ENCODE data around the gene MVP. TPM values are rescaled to one million over a fixed set of nuclear protein-coding genes. Genes with fewer than 3 reads are reported as not detected.
A peak's percentile ranks its signal among the peaks of the same experiment; 100 is the strongest.
"Not testable (repeated sequence)": the region's sequence is repeated elsewhere in the genome, so short reads cannot be mapped to it uniquely, and the experiment has no call there.

MVP gene
- total RNA-seq, 2 experiments from 2014 or later: 6.3 to 6.8 TPM

DNA sequence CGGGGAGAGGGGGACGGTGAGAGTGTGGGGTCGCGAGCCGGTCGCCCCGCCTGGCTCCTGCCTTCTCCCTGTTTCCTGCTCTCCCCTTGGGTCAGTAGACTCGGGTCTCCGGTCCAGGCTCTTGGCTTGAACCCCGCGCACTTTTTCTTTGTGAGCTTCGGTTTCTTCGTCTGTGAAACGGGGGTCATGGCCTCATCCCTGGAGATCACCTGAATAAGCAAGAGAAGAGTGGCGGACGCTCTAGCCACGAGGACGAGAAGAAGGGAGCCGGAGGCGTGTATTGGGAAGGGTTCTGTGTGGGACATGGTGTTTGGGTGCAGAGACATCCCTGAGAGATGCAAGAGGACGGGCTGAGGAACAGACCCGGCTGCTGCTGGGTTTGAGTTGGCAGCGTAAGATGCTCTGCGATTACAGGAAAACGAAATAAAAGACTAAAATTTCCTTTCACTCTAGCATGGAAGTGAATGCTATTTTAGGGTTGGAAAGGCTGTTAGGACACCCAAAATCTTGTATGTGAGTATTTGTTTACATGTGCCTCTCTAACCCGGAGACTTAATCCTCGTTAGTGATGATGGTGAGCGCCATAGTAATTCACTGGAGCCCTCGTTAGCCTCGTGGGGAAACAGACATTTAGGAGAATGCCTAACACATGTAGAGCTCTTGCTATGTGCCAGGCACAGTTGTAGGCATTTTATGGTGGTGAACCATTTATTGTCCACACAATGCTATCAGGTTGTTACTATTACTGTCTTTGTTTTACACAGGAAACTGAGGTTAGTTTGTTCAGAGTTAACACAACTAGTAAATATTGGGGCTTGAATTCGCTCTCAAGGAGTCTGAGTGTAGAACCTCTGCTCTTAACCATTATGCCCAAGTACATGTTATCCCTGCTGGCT is 29.1 kb upstream of the MVP start:
- Histone ChIP-seq H3K36me3 (ENCODE audit: insufficient read depth, low read length) (peaks cover 53% of the 10 kb centered on the region), H3K4me2 (ENCODE audit: low read length) (peak overlapping the region; percentile 89), H3K79me2 (ENCODE audit: insufficient read depth, low read depth, low read length) (peaks cover 56% of the 10 kb centered on the region), H3K9me3 (ENCODE audit: low read length) (no peaks in the 10 kb centered on the region), H3K4me3 (ENCODE audit: low read depth, low read length, poor library complexity, severe bottlenecking) (peak overlapping the region; percentile 79), H3K9me2 (ENCODE audit: insufficient read depth, low read length) (no peaks in the 10 kb centered on the region), H3K4me1 (ENCODE audit: insufficient read depth, low read length, poor library complexity, severe bottlenecking) (peaks cover 32% of the 10 kb centered on the region), H4K20me1 (ENCODE audit: insufficient read depth, low read length) (peaks cover 10% of the 10 kb centered on the region), H2AFZ (ENCODE audit: low read length) (peak overlapping the region; percentile 11; the same call in 1 of the 2 replicates), H3K27ac (ENCODE audit: low read depth, low read length, poor library complexity, severe bottlenecking) (peak overlapping the region; percentile 66)
- ChIA-PET POLR2A (interaction anchor here (0.7 to 3.3 kb wide), 5 partner anchors 13 to 79 kb away, joined by 3 to 19 read pairs (median 5); no protein-coding TSS in a partner anchor), CTCF (ENCODE audit: unreplicated experiment) (interaction anchor here (1.2 kb wide), 1 partner anchor 25 kb away, joined by 4 read pairs; the partner anchor contains the start of gene PAGR1)
- no peak for TF ChIP-seq EZH2phosphoT487 (IDR thresholded peaks at IDR 0.05; ENCODE audit: borderline replicate concordance, low read depth, low read length)
- TF ChIP-seq, protein P1, sequence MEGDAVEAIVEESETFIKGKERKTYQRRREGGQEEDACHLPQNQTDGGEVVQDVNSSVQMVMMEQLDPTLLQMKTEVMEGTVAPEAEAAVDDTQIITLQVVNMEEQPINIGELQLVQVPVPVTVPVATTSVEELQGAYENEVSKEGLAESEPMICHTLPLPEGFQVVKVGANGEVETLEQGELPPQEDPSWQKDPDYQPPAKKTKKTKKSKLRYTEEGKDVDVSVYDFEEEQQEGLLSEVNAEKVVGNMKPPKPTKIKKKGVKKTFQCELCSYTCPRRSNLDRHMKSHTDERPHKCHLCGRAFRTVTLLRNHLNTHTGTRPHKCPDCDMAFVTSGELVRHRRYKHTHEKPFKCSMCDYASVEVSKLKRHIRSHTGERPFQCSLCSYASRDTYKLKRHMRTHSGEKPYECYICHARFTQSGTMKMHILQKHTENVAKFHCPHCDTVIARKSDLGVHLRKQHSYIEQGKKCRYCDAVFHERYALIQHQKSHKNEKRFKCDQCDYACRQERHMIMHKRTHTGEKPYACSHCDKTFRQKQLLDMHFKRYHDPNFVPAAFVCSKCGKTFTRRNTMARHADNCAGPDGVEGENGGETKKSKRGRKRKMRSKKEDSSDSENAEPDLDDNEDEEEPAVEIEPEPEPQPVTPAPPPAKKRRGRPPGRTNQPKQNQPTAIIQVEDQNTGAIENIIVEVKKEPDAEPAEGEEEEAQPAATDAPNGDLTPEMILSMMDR (conservative IDR thresholded peaks at IDR 0.05; ENCODE audit: low read length): no peak
- intact Hi-C loops (cut with micrococcal nuclease; ENCODE audit: unreplicated experiment): loop anchor here (1.0 kb wide), 3 partner anchors 14 to 91 kb away; partner anchors contain the start of gene PAGR1
- TSS peak; percentile 74 for BruUV-seq (replicated peaks)
- DNase-seq (ENCODE audit: low spot score): peak; percentile 32

DNA sequence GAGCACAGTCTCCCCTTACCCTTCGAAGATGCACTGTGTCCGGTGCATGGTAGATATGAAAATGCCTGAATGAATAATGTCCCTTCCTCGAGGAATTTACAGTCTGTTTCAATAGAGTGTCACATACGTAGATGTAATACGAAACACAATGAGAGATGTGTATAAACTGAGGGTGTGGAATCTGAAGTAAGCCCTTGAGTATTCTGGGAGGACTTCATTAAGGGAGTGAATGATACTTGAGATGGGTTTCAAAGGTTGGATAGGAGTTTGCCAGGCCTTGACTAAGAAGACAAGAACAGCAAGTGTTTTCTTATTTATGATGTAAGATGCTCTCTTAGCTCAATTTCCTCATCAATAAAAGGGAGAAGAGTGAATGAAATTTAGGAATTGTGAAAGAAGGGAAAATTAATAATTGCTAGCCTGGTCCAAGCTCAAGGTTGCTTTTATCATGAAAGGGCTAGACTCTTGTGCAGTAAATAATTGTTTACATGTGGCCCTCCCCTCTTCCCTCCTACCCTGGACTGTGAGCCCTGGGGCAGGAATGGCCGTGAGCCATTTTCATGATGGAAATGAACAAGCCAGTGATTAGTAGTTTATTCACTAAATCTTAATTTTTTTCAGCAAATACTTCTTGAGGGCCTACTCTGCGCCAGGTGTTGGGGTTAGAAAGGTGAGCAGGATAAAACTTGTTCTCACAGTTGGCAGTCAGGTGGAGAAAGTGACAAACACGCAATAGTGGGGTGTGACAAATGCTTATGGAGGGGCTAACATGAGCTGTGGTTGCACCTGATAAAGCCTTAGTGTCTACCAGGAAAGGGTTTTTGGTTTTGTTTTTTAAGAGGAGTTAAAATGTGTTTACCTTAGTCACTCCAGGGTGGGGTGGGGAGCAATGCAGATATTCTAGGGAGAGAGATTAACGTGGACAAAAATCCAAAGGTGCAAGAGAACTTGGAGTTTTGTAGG is 28.1 kb upstream of the MVP start:
- Histone ChIP-seq H4K20me1 (ENCODE audit: insufficient read depth, low read length) (peaks cover 10% of the 10 kb centered on the region), H3K9me3 (ENCODE audit: low read length) (no peaks in the 10 kb centered on the region), H3K27ac (ENCODE audit: low read depth, low read length, poor library complexity, severe bottlenecking) (peak overlapping the region; percentile 66), H3K4me2 (ENCODE audit: low read length) (peak overlapping the region; percentile 89), H3K4me1 (ENCODE audit: insufficient read depth, low read length, poor library complexity, severe bottlenecking) (peaks cover 32% of the 10 kb centered on the region), H3K4me3 (ENCODE audit: low read depth, low read length, poor library complexity, severe bottlenecking) (peak overlapping the region; percentile 79), H2AFZ (ENCODE audit: low read length) (no peak overlapping the region), H3K36me3 (ENCODE audit: insufficient read depth, low read length) (peaks cover 62% of the 10 kb centered on the region), H3K9me2 (ENCODE audit: insufficient read depth, low read length) (no peaks in the 10 kb centered on the region), H3K79me2 (ENCODE audit: insufficient read depth, low read depth, low read length) (peaks cover 65% of the 10 kb centered on the region)
- no peak for DNase-seq (ENCODE audit: low spot score)
- intact Hi-C loops (cut with micrococcal nuclease; ENCODE audit: unreplicated experiment): no loop called here
- ChIA-PET POLR2A (interaction anchor here (0.8 to 3.3 kb wide), 2 partner anchors 12 to 80 kb away, joined by 3 to 19 read pairs; no protein-coding TSS in a partner anchor), CTCF (ENCODE audit: unreplicated experiment) (no interaction called here)
- TF ChIP-seq EZH2phosphoT487 (IDR thresholded peaks at IDR 0.05; ENCODE audit: borderline replicate concordance, low read depth, low read length): no peak
- TF ChIP-seq, protein P1 (conservative IDR thresholded peaks at IDR 0.05; ENCODE audit: low read length): no peak
- no TSS peak for BruUV-seq (replicated peaks)

DNA sequence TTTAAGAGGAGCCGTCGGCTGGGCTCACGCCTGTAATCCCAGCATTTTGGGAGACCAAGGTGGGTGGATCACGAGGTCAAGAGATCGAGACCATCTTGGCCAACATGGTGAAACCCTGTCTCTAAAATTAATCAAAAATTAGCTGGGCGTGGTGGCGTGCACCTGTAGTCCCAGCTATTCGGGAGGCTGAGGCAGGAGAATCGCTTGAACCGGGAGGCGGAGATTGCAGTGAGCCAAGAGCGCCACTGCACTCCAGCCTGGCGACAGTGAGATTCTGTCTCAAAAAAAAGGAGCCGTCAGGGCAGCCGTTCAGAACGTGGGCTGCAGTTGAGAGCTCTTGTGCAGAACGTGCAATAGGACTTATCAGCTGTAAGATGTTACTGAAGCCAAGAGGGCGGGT is 27.1 kb upstream of the MVP start:
- DNase-seq (ENCODE audit: low spot score); H3K9me3 ChIP-seq (ENCODE audit: low read length); H4K20me1 ChIP-seq (ENCODE audit: insufficient read depth, low read length); H3K27ac ChIP-seq (ENCODE audit: low read depth, low read length, poor library complexity, severe bottlenecking); H3K9me2 ChIP-seq (ENCODE audit: insufficient read depth, low read length); CTCF ChIA-PET (ENCODE audit: unreplicated experiment); H2AFZ ChIP-seq (ENCODE audit: low read length); intact Hi-C loops (cut with micrococcal nuclease; ENCODE audit: unreplicated experiment); BruUV-seq (replicated peaks): not testable (repeated sequence)
- Histone ChIP-seq H3K36me3 (ENCODE audit: insufficient read depth, low read length) (peaks cover 72% of the 10 kb centered on the region), H3K79me2 (ENCODE audit: insufficient read depth, low read depth, low read length) (peaks cover 67% of the 10 kb centered on the region), H3K4me3 (ENCODE audit: low read depth, low read length, poor library complexity, severe bottlenecking) (peak overlapping the region; percentile 79), H3K4me2 (ENCODE audit: low read length) (peak overlapping the region; percentile 89), H3K4me1 (ENCODE audit: insufficient read depth, low read length, poor library complexity, severe bottlenecking) (peaks cover 32% of the 10 kb centered on the region)
- POLR2A ChIA-PET: interaction anchor here (2.0 kb wide), 1 partner anchor 10 kb away, joined by 13 read pairs; no protein-coding TSS in a partner anchor

Measured in OCI-LY7 (cell line).